H1 (cell line): ENCODE measurements around the gene TNIK. TPM values are rescaled to one million over a fixed set of nuclear protein-coding genes. Genes with fewer than 3 reads are reported as not detected.

ENCODE experiments used
- CEBPB ChIP-seq: IDR thresholded peaks from 2 replicates; pipeline ENCODE4 v1.6.1; 2012; ENCODE audit warnings: low read depth, low read length
- KDM5A ChIP-seq: fragments of 200-600 bp; IDR thresholded peaks from 2 replicates; pipeline ENCODE4 v1.7.1; 2012; ENCODE audit warnings: mild to moderate bottlenecking, low read length, inconsistent platforms, mixed read lengths
- SIX5 ChIP-seq: IDR thresholded peaks from 2 replicates; pipeline ENCODE4 v1.6.1; 2011; ENCODE audit warnings: mild to moderate bottlenecking, low read depth, low read length
- polyA plus RNA-seq, 7 experiments: library from polyadenylated mRNA; depleted of rRNA in 3 of 7; stranded (reverse) in 5 of 7; unstranded in 2 of 7; fragments of >200 nt in 5 of 7; fragments of 200-250 nt in 2 of 7; gene quantifications; 1 replicate in 5 of 7; 2 replicates in 1 of 7; 4 replicates in 1 of 7; pipeline versions ENCODE4 v1.2.1 to v1.2.3, GENCODE V29; 2011 to 2013; ENCODE audit warnings: missing spikeins in 2 of 7, mixed read lengths in 2 of 7
- total RNA-seq: library from RNA; stranded (reverse); fragmentation: NEBNext Ultra II Directional; extraction: Animal tissue kit (Norgen Biotek cat#: 25700); gene quantifications from 2 replicates; pipeline ENCODE4 v1.2.1, GENCODE V29; 2021
- TF ChIP-seq, protein P1 (sequence below): IDR thresholded peaks from 2 replicates; pipeline ENCODE4 v1.6.1; 2012; ENCODE audit warnings: low read length, inconsistent platforms

TNIK gene
- total and polyA plus RNA-seq, 2 of the 8 experiments (the other 6 are each of a cell fraction or from before 2014, with no cell fraction given), result 7.4 to 42.0 TPM

DNA sequence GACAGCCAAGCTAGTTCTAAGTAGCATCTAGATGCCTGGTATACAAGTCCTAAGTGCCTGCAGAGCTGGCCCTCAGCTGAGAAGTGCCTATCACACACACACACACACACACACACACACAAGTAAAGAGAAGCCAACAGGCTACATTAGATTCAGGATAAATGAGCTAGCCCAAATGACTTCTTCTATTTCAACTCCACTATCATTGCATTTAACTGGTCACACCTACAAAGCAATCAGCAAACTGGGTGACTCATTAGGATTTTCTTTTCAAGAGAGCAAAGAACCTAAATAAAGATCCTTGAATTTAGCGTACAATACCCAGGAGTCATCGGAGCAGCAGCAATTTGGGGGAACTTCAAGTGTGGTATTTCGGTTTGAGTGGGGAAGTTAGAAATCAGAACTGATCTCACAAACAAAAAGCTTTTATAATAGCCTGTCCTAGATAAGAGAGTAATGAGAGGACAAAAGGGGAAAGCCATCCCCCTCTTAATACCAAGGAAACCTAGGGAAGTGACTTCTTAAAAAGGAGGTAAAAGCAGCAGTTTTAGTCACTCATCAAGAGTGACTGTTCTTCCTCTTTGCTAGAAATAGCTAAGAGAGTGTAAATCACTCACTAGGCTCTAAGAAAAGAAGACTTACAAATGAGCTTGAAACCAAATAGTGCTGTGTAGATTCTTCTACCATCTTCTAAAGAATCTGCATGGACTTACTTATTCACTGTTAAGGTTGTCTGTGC lies 112.7 kb downstream of the TNIK start (continued):
- TF ChIP-seq, protein P1, sequence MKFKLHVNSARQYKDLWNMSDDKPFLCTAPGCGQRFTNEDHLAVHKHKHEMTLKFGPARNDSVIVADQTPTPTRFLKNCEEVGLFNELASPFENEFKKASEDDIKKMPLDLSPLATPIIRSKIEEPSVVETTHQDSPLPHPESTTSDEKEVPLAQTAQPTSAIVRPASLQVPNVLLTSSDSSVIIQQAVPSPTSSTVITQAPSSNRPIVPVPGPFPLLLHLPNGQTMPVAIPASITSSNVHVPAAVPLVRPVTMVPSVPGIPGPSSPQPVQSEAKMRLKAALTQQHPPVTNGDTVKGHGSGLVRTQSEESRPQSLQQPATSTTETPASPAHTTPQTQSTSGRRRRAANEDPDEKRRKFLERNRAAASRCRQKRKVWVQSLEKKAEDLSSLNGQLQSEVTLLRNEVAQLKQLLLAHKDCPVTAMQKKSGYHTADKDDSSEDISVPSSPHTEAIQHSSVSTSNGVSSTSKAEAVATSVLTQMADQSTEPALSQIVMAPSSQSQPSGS, result no peak
- TF ChIP-seq CEBPB (no peak), KDM5A (no peak), SIX5 (no peak)
- TF ChIP-seq, all 59 proteins: peak for 0
